GM18505 (cell line): ENCODE data around the gene DAPK1.

Experiments used
- ATAC-seq: cut with Tn5 transposase; IDR thresholded peaks from one replicate; pipeline ENCODE4 v1.9.1; 2021; ENCODE audit not compliant: unreplicated experiment
- POLR2A ChIP-seq: IDR thresholded peaks from 4 replicates; pipeline ENCODE4 v1.6.1; 2011; ENCODE audit warnings: borderline replicate concordance; ENCODE audit not compliant: insufficient read depth, insufficient read length; ENCODE audit errors: extremely low read depth

The DAPK1 gene

DNA sequence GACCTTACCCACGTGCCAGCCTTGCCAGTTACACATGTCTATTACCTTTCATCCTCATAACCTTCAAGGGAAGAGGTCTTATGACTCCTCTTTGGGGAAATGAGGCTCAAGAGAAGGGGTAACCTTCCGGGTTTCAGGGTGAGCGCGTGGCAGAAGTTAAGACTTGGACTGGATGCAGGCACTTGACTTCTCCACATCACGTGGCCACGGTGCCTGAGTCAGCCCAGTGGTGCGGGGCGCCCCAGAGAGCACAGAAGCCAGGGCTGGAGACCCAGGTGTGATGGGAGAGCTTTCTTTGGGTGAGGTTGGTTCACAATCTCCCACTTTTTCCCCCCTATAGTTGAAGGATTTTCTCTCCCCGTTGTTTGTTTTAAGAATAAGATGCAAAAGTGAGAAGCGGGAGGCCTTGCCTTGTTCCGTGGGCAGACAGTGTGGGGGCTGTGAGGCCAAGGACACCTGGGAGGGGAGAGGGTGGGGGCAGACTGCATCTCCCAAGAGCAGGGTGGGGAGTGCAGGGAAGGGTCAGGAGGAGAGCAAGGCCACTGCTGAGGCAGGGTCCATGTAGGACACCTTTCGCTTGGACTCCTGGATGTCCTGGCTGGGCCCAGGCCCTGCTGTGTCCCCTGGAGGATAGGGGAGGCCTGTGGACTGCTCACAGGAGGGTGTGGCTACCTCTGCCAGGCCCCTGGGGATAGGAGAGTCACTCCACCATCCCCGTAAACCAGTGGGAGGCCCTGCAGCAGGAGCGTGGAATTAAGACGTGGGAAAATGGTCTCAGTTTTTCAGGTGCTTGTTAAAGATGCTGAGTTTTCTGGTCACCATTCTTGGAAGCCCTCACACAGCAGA is 138.2 kb downstream of the DAPK1 start:
- no peak for TF ChIP-seq POLR2A
- no peak for ATAC-seq

DNA sequence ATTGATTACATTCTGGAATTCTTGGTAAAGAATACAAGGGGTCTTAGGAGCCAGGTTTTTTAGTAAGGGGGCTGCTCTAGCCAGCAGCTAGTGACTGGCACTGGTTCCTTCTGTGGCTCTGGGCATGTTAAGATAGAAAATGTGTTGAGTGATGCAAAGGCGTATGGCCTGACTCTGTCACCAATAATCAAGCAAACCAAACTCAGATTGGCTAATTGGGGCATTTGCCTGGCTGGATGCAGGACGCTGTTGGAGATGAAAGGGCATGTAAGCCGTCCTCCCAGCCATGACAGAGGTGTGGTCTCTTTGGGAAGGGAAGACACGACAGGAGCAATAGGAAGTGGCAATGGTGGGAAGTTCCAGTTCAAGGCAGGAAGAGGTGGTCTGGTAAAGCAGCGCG is 140.6 kb downstream of the DAPK1 start:
- no peak for ATAC-seq
- no peak for TF ChIP-seq POLR2A

DNA sequence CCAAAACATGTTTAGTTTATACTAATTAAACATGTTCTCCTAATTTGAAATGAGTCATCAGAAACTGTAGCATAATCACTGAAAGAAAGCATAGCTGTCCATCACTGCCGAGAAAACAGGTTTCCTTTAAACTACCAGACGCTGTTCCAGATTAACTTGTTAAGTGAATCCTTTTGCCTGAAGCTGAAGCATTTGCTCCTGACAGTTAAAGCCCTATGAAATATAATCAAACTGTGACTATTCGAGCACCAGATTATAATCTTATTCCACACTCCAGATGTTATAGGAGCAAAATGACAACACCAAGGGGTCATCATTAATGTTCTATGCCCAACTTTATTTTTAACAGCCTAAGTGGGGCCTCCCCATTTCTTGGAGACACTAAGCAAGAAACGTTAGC is 142.3 kb downstream of the DAPK1 start:
- no peak for ATAC-seq
- TF ChIP-seq POLR2A: no peak

DNA sequence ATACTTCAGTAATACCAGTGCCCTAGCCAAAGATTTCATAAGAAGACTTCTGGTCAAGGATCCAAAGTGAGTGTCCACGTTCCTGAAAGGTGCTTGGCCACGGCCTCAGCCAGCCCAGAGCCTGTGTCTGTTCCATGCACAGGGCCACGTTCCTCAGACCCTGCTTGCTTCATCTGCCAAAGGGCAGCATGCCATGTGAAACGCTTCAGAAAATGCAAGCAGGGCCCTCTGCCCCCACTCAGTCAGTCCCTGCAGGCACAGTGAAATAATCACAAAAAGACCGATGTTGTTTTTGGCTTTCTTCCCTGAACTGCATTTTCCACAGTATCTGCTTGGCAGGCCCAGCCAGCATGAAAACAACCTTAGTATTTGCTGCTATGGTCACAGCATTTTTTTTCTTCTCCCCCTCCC is 142.7 kb downstream of the DAPK1 start:
- no peak for TF ChIP-seq POLR2A
- ATAC-seq: no peak

DNA sequence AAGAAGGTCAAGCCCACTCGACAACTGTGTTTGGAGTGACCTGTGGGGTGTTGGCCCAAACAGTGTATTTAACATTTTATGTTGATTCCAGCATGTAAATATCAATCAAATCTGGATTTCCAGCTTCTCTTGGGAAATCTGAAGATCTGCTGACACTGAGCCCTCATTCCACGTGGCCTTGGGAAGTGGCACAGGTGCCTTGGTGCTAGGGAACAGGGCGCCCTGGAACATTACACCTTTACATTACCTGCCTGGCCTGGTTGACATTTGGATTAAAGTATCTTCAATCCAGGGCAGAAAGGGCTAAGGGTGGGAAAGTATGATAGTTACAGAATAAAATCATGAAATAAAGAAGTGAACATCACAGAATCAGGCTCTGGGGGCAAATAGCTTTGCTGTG is 143.4 kb downstream of the DAPK1 start:
- no peak for TF ChIP-seq POLR2A
- no peak for ATAC-seq

DNA sequence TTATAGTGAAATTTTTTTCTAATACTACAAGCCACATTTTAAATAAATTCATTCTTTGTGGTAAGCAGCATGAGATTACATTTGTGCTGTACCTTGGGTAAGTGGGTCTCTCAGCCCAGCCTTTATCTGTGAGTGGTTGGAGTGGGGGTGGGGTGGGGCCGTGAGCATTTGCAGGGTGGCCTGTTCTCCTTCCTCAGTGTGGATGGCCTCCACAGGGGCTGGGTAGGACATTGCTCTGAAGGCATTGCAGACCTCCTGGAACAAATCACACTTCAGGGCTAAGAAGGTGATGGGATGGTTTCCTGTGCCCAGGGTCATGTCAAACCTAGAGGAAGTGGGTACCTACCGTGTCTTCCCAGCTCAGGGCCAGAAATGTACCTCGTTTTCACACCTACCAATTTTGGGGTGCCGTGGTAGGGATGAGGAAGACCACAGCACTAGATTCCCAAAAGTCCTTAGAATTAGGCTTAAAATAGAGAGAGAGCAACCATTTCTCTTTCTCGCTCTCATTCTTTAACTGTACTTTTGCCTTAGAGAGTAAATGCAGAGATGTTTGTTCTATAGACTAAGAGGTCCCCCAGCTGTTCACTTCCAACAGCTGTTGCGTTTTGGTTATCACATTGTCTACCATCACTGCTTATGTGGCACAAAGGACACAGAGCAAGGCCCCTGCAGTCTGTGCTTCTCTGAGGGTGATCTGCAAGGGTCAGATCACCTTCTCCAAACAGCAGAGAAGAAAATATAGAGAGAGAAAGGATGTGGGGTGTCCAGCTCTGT is 144.9 kb downstream of the DAPK1 start:
- no peak for TF ChIP-seq POLR2A
- ATAC-seq: no peak

DNA sequence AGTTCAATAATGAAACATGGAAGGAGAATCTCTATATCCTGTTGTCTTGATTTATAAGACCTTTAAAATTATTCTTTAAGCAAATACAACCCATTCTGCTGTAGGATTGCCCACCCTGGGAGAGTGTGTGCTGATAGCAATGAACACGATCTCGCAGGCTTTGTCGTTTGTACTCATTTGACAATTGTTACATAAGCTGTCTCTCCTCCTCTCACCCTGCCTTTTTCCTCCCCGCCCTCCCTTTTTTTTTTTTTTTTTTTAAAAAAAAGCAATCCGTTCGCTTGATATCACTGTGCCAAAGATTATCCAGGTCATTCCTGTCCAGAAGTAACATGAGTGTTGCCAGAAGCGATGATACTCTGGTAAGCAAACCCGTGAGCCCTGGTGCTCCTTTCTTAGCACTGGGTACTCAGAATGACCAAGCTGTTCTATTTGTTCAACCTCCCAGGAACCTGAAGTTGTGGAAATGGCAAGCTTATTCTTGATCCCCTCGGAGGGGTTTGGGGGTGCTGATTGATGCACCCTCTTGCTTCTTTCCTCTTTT is 145.5 kb downstream of the DAPK1 start:
- TF ChIP-seq POLR2A: no peak
- ATAC-seq: no peak

DNA sequence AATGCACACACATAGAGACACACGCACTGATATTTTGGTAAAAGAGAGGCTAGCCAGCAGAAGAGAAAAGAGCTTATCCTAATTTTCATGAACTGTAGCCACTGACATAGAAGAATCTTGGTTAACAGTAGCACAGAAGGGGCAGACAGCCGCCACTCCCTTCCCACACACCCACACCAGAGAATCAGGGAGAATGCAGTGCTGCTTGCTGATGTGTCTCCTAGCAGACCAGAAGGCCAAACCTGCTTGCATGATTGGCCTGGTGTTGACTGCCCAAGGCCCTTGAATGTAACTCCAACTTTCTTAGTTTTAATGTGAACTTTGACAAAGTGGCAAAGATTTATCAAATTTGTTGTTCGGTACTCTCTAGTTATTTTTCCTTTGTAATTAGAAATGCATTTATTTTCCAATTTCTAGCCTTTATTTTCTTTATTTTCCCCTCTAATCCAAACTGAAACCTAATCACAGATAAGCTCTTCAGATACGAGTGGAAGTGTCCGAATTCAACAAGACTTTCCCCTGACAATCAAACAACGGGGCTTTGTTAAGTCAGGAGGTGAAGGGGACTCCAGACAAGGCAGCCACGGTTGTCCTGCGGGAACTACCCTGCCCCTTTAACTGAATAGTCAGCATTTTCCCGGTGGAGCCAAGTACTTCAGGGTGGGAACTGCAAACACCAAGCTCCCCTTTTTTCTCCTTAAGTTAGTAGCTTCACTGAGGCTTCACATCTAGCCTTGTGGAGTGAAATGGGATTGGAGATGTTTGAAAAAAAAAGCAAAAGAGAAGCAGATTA is 146.3 kb downstream of the DAPK1 start:
- no peak for TF ChIP-seq POLR2A
- no peak for ATAC-seq

DNA sequence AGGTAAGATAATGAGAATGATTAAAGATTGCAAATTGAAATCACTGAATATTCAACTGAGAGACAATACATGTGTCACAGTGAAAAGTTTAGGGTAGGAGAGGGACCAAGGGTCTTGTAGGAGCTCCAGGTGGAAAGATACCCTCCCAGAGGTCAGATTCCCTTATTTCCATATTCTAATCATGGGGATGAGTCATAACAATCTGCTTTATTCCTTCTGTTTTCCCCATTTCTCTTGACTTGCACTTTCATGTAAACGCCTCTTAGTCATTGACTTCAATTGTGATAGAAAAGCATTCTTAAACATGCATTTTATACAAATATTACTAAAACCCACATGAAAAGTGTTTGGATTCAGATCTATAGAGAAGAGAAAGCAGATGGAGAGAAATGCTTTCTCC is 147.0 kb downstream of the DAPK1 start:
- TF ChIP-seq POLR2A: no peak
- no peak for ATAC-seq

DNA sequence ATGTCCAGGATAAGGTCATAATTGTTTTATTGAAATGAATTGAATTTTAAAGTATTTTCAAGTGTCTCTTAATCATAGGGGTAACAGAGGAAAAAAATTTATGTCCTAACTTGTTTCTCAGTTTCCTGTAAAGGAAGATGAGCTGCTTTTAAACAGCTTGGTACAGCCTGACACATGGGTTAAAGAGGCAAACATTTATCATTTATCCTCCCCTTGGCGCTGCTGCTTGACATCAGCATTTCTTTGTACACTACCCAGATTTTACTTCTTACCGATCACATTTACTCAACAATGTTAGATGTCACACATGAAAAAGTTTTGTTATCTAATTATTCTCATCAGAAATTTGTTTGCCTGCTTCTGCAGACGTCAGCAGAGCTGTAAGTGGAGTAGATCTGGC is 148.9 kb downstream of the DAPK1 start:
- TF ChIP-seq POLR2A: no peak

DNA sequence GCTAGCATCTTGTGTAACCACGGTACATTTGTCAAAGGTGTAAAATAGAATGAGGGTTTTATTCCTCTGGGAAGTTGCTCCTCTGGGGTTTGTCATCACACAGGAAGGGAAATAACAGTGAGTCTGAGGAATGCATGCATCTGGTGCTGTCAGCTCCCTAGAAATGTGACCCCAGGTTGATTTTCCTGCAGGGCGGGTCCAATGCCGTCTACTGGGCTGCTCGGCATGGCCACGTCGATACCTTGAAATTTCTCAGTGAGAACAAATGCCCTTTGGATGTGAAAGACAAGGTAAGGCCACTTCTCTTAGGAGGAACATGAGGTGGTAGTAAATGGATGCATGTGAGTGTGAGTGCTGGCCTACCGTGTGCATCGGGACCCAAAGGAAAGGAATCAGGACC is 149.4 kb downstream of the DAPK1 start:
- TF ChIP-seq POLR2A: no peak
- no peak for ATAC-seq

More for the DNA sequence above, 148.9 kb downstream of the DAPK1 start:
- no peak for ATAC-seq

DNA sequence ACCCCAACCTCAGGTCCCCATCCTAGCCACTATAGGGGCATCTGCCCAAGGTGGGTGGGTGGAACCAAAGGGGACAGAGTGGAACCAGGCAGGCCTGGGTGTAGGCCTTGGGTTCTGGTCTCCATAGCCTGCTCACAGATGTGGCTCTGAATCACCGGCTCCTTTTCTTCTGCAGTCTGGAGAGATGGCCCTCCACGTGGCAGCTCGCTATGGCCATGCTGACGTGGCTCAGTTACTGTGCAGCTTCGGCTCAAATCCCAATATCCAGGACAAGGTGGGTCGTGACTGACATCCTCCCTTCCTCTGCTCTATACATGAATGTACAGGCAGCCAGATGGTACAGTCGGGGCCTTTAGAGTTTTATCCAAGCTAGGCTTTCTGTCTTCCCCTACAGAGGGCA is 150.9 kb downstream of the DAPK1 start:
- ATAC-seq: no peak
- TF ChIP-seq POLR2A: no peak
